RCC 7860 (cell line): ENCODE measurements around the gene ARL16.

Experiments
- DNase-seq: peaks from one replicate; pipeline ENCODE4 v3.0.0-alpha.2; 2015; ENCODE audit warnings: low spot score
- FAIRE-seq: peaks from 2 replicates; lab custom pipeline; 2012; peaks lifted over from hg19 to GRCh38; lab: Jason Lieb, UNC

ARL16 gene

GRCh38 chr17:81673561-81674258 is 9.9 kb downstream of the ARL16 start:
- FAIRE-seq = no peak
- no peak for DNase-seq

DNA sequence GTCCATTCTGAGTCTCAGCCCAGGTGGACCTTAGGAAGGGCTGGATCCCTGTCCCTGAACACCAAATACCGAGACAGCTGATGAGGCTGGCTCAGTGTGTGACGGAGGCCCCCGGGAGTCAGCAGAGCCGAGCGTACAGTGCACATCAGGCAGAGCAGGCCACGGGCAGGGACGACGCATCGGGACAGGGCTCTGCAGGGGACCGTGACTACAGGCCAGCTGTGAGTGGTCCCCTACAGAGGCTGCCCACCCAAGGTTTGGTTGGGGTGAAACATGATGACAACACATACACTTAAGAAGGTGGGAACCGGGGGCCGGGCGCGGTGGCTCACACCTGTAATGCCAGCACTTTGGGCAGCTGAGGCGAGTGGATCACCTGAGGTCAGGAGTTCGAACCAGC is 10.6 kb downstream of the ARL16 start:
- FAIRE-seq = no peak
- no peak for DNase-seq

GRCh38 chr17:81672504-81672903 is 11.1 kb downstream of the ARL16 start:
- FAIRE-seq (no peak), DNase-seq (no peak)

GRCh38 chr17:81667754-81668153 is 15.8 kb downstream of the ARL16 start:
- DNase-seq = no peak

GRCh38 chr17:81666342-81667191 is 17.0 kb downstream of the ARL16 start, which contains the start of the genes CCDC137 and OXLD1:
Gene CCDC137 (plus strand): TSS chr17:81666737. CDS start chr17:81666767, 30 bp downstream.
Gene OXLD1 (minus strand): TSS chr17:81666605. CDS start chr17:81666577, 28 bp downstream.
- DNase-seq (peak; percentile 89), FAIRE-seq (no peak)

More at GRCh38 chr17:81667754-81668153, 15.8 kb downstream of the ARL16 start:
- no peak for FAIRE-seq

- no peak for FAIRE-seq
- DNase-seq = no peak
These were observed 17.6 kb downstream of the ARL16 start for GRCh38 chr17:81666092-81666341.

DNA sequence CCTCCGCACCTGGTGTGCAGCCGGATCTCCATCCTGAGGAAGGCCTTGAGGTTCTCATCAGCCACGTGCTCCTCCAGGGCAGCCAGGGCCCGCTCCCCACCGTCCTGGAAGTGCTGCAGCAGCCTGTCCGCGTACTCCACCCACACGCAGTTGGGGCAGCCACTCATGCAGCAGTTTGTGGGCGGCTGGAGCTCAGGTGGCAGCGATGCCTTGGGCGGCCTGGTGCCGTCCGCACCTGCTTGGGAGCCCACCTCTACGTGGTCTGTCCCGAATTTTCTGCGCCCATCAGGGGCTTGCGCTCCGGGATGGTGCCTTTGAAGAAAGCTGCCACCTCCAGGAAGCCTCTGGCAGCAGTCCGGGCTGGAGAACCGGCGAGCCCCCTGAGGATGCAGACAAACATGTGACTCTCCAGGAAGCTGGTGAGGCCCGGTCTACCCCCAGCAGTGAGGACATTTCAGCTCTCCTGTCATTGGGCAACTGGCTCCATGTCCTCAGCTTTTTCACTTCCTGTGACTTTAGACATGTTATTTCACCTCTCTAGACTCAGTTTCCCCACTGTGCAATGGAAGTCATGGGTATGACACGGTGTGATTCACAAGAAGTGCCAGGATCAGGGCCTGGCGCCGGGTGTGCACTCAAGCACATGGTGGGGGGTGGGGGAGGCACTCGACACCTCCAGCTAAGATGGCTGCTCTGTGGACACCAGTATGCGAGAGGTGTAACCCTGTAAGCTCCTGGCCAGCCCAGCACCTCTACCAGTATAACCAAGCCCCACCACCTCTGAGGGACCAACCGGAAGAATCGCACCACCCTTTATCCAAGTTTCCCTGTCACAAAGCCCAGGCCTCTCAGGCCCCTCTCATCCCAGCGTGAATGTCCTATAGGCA is 18.1 kb downstream of the ARL16 start:
- no peak for FAIRE-seq
- peak; percentile 11 for DNase-seq

GRCh38 chr17:81664051-81664470 is 19.5 kb downstream of the ARL16 start:
- no peak for FAIRE-seq
- no peak for DNase-seq

DNA sequence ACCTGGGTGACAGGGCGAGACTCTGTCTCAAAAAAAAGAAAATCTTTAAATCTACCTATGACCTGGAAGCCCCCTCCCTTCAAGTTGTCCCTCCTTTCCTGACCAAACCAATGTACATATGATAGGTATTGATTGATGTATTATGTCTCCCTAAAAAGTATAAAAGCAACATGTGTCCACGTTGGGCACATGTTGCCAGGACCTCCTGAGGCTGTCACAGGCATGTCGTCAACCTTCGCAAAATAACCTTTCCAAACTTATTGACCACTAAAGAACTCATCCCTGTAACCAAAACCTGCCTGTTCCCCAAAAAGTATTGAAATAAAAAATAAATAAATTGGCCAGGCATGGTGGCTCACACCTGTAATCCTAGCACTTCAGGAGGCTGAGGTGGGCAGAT is 21.6 kb downstream of the ARL16 start:
- DNase-seq (no peak), FAIRE-seq (no peak)

- DNase-seq = no peak
- FAIRE-seq = no peak
These were observed 23.2 kb downstream of the ARL16 start for GRCh38 chr17:81660441-81660840.

DNA sequence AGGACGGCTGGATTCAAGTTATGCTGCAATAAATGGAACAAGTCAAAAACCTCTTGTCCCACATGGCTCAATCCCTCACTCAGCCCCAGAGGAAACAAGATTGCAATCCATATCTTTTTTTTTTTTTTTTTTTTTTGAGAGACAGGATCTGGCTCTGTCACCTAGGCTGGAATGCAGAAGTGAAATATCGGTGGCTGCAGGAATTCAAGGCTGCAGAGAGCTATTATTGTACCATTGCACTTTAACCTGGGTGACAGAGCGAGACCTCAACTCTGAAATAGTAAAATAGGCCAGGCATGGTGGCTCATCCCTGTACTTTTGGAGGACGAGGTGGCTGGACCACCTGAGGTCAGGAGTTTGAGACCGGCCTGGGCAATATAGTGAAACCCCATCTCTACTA is 24.6 kb downstream of the ARL16 start:
- no peak for FAIRE-seq
- DNase-seq = no peak

DNA sequence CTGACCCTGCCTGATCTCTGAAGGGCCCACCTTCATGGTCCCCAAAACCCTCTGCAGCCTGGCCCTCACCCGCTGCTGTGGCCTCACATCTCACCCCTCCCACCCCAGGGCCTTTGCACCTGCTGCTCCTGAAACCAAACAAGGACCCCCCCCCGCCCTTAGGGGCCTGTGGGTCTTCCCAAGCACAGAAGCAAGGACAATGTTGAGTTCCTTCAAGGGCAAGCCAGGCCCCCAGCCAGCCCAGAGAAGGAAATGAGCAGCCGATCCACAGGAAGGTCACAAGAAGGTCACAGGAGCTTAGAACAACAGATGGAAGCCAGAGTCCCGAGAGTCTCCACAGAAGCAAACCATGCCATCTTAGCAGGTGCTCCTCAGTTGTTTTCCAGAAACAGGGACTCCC is 26.8 kb downstream of the ARL16 start:
- FAIRE-seq (no peak), DNase-seq (no peak)

DNA sequence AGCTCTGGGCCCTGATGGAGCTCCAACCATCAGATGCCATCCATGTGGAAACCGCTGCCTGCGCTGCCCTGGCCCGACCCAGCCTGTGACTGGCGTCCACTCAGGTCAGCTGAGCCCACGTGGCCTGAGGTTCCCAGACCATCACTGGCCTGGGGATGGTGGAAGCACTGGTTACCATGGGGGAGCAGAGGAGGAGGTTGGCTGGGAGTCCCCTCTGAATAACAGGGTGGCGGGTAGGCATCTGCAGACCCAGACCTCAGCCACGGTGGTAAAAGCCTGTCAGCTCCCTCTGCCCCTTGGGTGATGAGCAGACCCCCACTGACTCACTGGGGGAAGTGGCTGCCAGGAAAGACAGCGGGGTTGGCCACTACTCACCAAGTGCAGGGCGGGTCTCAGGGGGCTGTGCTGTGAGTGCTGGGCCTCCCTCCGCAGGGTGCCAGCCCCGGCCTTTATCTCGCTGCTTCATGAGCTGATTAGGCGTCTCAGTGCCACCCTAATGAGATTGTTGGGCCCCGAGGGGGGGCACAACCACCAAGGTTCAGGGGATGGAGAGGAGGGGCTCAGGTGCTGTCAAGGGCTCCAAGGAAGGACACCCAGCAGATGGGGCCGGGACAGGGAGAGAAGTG is 27.4 kb downstream of the ARL16 start, which contains the start of gene PDE6G:
Gene PDE6G, minus strand, starts transcription at position 425 of the 626 bp plus-strand sequence. CDS start 3,237 bp downstream, outside the sequence.
- no peak for DNase-seq
- FAIRE-seq = no peak

GRCh38 chr17:81655378-81656117 is 28.0 kb downstream of the ARL16 start:
- FAIRE-seq = no peak
- no peak for DNase-seq

DNA sequence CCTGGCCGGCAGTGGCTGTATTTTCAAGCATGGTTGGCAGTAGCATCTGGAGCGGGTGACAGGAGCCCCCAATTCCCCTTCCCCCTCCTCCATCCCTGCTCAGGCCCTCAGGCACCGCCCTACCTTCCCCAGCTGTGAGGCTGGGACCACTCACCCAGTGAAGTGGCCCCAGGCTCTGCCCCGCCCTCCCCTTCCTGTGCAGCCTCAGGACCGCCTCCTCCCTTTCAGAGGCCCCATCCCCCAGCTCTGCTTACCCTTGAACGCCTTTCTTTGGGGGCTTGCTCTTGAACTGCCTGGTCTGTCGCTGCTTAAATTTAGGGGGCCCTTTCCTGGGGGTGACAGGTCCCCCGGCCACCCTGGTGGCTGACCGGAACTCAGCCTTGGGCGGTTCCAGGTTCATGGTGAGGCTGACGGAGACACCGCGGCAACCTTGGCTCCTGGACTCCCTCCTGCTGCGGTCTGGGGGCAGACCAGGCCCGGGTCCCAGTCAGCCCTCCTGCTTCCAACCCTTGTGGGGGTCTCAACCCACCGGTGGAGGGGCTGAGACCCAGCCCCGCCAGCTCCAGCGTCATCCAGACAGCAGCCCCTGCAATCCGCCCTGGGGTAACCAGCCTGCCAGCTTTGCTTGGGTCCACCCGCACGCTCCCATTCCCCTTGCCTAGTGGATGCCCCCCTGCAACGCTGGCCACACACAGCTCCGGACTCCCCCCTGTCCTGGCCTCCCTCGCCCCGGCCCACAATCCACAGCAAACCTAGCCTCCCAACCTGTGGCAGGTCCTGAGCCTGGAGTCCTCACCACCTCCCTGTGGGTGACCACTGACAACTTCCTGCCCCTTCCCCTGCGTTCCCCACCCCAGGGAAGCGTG is 30.5 kb downstream of the ARL16 start:
- no peak for DNase-seq
- FAIRE-seq = no peak

DNA sequence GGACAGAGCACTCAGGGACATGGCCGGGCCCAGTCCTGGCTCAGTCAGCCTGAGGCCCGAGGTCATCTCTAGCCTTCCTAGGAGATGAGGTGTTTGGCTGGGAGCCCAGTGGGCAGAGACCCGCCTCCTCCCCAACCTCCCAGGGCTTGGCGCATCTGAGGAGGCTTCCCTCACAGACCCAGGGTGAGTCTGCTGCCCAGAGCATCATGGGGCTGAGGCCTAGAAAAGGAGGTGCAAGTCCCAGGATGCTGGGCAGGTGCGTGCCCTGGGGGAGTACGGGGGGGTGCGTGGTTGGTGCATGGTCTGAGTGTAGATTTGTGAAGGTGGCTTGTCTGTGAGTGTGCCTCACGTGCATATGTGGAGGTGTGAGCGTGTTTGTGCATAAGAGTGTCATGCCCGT is 31.9 kb downstream of the ARL16 start:
- DNase-seq (peak; percentile 79), FAIRE-seq (peak; percentile 87)

DNA sequence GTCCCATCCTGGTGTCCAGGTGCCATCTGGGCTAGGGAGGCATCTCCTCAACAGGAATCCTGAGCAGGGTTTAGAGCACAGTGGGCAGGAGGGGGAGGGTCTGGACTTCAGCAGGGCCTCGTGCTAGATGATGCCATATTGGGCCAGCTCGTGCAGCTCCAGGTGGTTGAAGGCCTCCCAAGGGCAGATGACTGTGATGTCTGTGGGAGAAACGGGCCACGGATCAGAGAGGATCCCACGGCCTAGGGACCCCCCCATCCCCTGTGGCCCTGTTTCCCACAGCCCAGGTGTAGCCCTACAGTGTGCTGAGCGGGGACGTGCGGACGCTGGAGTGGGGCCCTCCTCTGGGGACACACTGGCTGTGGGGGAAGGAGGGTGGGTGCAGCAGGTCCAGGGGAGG is 32.6 kb downstream of the ARL16 start:
- no peak for FAIRE-seq
- DNase-seq = no peak

GRCh38 chr17:81648707-81649085 is 34.9 kb downstream of the ARL16 start:
- FAIRE-seq (no peak), DNase-seq (no peak)
